Osteocyte (in vitro differentiated cells): ENCODE results near the gene SGO2. TPM values are rescaled to one million over a fixed set of nuclear protein-coding genes. Genes with fewer than 3 reads are reported as not detected.
A peak's percentile ranks its signal among the peaks of the same experiment; 100 is the strongest.

ENCODE experiments used
- DNase-seq: peaks from one replicate; pipeline ENCODE4 v3.0.0; 2021; ENCODE audit warnings: mixed read lengths; ENCODE audit not compliant: unreplicated experiment; ENCODE audit errors: extremely low spot score
- H3K27ac Mint-ChIP-seq: one replicate; pipeline ENCODE4 v1.8.0; 2021; ENCODE audit warnings: mild to moderate bottlenecking, mixed read lengths; ENCODE audit not compliant: unreplicated experiment
- H3K27me3 Mint-ChIP-seq: one replicate; pipeline ENCODE4 v1.8.0; 2021; ENCODE audit warnings: mixed read lengths; ENCODE audit not compliant: unreplicated experiment
- H3K36me3 Mint-ChIP-seq: one replicate; pipeline ENCODE4 v1.8.0; 2021; ENCODE audit warnings: mixed read lengths; ENCODE audit not compliant: unreplicated experiment
- H3K4me1 Mint-ChIP-seq: one replicate; pipeline ENCODE4 v1.8.0; 2021; ENCODE audit warnings: mixed read lengths; ENCODE audit not compliant: unreplicated experiment
- H3K4me3 Mint-ChIP-seq: one replicate; pipeline ENCODE4 v1.8.0; 2021; ENCODE audit warnings: mild to moderate bottlenecking, moderate library complexity, mixed read lengths; ENCODE audit not compliant: unreplicated experiment
- H3K9me3 Mint-ChIP-seq: one replicate; pipeline ENCODE4 v1.8.0; 2021; ENCODE audit warnings: mixed read lengths; ENCODE audit not compliant: unreplicated experiment
- long read RNA-seq: library from polyadenylated mRNA; unstranded; transcript quantifications from one replicate; pipeline ENCODE4 v2.0.0, GENCODE V29; 2021
- total RNA-seq: library from RNA; stranded (reverse); gene quantifications from 2 replicates; pipeline ENCODE4 v1.2.1, GENCODE V29; 2021
- TF ChIP-seq, protein P1 (sequence below): fragments of 200-600 bp; sonication (generic); IDR thresholded peaks from 2 replicates; pipeline ENCODE4 v1.5.0; 2021; ENCODE audit warnings: antibody characterized with exemption, mild to moderate bottlenecking, moderate library complexity

SGO2 gene, protein sequence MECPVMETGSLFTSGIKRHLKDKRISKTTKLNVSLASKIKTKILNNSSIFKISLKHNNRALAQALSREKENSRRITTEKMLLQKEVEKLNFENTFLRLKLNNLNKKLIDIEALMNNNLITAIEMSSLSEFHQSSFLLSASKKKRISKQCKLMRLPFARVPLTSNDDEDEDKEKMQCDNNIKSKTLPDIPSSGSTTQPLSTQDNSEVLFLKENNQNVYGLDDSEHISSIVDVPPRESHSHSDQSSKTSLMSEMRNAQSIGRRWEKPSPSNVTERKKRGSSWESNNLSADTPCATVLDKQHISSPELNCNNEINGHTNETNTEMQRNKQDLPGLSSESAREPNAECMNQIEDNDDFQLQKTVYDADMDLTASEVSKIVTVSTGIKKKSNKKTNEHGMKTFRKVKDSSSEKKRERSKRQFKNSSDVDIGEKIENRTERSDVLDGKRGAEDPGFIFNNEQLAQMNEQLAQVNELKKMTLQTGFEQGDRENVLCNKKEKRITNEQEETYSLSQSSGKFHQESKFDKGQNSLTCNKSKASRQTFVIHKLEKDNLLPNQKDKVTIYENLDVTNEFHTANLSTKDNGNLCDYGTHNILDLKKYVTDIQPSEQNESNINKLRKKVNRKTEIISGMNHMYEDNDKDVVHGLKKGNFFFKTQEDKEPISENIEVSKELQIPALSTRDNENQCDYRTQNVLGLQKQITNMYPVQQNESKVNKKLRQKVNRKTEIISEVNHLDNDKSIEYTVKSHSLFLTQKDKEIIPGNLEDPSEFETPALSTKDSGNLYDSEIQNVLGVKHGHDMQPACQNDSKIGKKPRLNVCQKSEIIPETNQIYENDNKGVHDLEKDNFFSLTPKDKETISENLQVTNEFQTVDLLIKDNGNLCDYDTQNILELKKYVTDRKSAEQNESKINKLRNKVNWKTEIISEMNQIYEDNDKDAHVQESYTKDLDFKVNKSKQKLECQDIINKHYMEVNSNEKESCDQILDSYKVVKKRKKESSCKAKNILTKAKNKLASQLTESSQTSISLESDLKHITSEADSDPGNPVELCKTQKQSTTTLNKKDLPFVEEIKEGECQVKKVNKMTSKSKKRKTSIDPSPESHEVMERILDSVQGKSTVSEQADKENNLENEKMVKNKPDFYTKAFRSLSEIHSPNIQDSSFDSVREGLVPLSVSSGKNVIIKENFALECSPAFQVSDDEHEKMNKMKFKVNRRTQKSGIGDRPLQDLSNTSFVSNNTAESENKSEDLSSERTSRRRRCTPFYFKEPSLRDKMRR
- total RNA-seq, result 5.2 and 5.7 TPM in 2 replicates
- long read RNA-seq, full-length matches to known transcripts, result 1 of 13 reads
- long read RNA-seq, partial matches to known transcripts, result 10 of 13 reads
- long read RNA-seq, other reads (novel, unspliced or antisense), result 2 of 13 reads

- H3K36me3 Mint-ChIP-seq, result peaks cover 2% of the 10 kb centered on the region
- H3K27ac Mint-ChIP-seq, result peak within 1 kb of the TSS; percentile 77
- TF ChIP-seq, protein P1, sequence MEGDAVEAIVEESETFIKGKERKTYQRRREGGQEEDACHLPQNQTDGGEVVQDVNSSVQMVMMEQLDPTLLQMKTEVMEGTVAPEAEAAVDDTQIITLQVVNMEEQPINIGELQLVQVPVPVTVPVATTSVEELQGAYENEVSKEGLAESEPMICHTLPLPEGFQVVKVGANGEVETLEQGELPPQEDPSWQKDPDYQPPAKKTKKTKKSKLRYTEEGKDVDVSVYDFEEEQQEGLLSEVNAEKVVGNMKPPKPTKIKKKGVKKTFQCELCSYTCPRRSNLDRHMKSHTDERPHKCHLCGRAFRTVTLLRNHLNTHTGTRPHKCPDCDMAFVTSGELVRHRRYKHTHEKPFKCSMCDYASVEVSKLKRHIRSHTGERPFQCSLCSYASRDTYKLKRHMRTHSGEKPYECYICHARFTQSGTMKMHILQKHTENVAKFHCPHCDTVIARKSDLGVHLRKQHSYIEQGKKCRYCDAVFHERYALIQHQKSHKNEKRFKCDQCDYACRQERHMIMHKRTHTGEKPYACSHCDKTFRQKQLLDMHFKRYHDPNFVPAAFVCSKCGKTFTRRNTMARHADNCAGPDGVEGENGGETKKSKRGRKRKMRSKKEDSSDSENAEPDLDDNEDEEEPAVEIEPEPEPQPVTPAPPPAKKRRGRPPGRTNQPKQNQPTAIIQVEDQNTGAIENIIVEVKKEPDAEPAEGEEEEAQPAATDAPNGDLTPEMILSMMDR, result no peak
- peak; percentile 96 for DNase-seq
- no peaks in the 10 kb centered on the region for H3K9me3 Mint-ChIP-seq
- H3K4me1 Mint-ChIP-seq, result peaks cover 19% of the 10 kb centered on the region
- H3K4me3 Mint-ChIP-seq, result peak within 1 kb of the TSS; percentile 91
- H3K27me3 Mint-ChIP-seq, result peaks cover 10% of the 10 kb centered on the region
These were observed at the start of gene SGO2 for GRCh38 chr2:200525882-200526651. Gene SGO2, plus strand, starts transcription at chr2:200526207. Its CDS starts 6,769 bp downstream, at chr2:200532976.

GRCh38 chr2:200476836-200477235 lies 49.2 kb upstream of the SGO2 start:
- no peak overlapping the region for H3K27ac Mint-ChIP-seq
- H3K36me3 Mint-ChIP-seq, result peaks cover 48% of the 10 kb centered on the region
- TF ChIP-seq, protein P1, result no peak
- no peaks in the 10 kb centered on the region for H3K27me3 Mint-ChIP-seq
- no peak overlapping the region for H3K4me3 Mint-ChIP-seq
- H3K4me1 Mint-ChIP-seq, result peaks cover 16% of the 10 kb centered on the region
- no peak for DNase-seq
- H3K9me3 Mint-ChIP-seq, result no peaks in the 10 kb centered on the region

DNA sequence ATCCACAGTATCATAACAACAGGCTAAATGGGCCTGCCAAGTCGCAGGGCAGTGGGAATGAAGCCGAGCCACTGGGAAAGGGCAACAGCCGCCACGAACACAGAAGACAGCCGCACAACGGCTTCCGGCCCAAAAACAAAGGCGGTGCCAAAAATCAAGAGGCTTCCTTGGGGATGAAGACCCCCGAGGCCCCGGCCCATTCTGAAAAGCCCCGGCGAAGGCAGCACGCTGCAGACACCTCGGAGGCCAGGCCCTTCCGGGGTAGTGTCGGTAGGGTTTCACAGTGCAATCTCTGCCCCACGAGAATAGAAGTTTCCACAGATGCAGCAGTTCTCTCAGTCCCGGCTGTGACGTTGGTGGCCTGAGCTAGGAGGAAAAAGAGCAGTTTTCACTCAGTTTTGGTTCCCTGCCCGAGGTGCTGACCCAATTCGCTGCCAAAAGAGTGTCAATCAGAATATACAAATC lies 48.3 kb upstream of the SGO2 start:
- Mint-ChIP-seq H3K27me3 (no peaks in the 10 kb centered on the region), H3K36me3 (peaks cover 44% of the 10 kb centered on the region), H3K4me1 (peaks cover 16% of the 10 kb centered on the region)

DNA sequence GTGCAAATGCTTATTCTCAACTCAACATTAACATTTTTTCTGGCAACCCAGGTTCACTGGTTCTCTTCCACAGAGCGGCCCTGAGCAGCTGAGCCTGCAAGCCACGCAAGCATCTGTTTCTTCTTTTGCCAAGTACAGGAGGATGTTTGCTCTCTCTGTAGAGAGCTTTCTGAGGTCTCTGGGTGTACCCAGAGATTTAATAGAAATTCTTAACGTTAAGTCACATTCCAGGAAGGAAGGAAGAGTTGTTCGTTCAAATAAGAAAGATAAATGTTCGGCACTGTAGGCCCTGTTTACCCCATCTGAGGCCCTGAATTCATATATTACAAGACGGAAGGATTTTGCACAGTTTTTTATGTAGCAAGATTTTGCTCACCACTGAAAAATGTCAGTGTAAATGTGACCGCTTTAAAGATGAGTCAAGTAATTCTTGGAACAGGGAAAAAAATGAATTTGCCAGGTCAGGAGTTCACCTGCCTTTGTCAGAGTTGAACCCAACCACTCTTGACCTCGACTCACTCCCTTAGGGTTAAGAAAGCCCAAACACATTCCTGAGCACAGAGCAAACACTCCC lies 46.2 kb upstream of the SGO2 start:
- Mint-ChIP-seq H3K27ac (peak overlapping the region; percentile 63), H3K27me3 (no peaks in the 10 kb centered on the region), H3K36me3 (peaks cover 39% of the 10 kb centered on the region), H3K9me3 (no peaks in the 10 kb centered on the region), H3K4me3 (no peak overlapping the region), H3K4me1 (peaks cover 21% of the 10 kb centered on the region)
- TF ChIP-seq, protein P1, result no peak
- DNase-seq, result no peak

More for the DNA sequence above, 48.3 kb upstream of the SGO2 start:
- Mint-ChIP-seq H3K9me3 (no peaks in the 10 kb centered on the region), H3K4me3 (no peak overlapping the region), H3K27ac (no peak overlapping the region)
- no peak for DNase-seq
- TF ChIP-seq, protein P1, result no peak
